ENCODE measurements around the gene PPP1R13L.
A peak's percentile ranks its signal among the peaks of the same experiment; 100 is the strongest.

PPP1R13L gene

GRCh38 chr19:45407091-45407375 lies 2.2 kb upstream of the PPP1R13L start:
- DNase-seq (ENCODE audit: low read depth in 2 of 2): no peak

- DNase-seq (ENCODE audit: low read depth in 2 of 2): peak; percentile 73 to 74
Measured at GRCh38 chr19:45406226-45407090, 1.6 kb upstream of the PPP1R13L start, which contains the start of gene POLR1G. TSS of gene POLR1G (plus strand) at chr19:45406644. CDS start at chr19:45406697, 53 bp downstream.

DNA sequence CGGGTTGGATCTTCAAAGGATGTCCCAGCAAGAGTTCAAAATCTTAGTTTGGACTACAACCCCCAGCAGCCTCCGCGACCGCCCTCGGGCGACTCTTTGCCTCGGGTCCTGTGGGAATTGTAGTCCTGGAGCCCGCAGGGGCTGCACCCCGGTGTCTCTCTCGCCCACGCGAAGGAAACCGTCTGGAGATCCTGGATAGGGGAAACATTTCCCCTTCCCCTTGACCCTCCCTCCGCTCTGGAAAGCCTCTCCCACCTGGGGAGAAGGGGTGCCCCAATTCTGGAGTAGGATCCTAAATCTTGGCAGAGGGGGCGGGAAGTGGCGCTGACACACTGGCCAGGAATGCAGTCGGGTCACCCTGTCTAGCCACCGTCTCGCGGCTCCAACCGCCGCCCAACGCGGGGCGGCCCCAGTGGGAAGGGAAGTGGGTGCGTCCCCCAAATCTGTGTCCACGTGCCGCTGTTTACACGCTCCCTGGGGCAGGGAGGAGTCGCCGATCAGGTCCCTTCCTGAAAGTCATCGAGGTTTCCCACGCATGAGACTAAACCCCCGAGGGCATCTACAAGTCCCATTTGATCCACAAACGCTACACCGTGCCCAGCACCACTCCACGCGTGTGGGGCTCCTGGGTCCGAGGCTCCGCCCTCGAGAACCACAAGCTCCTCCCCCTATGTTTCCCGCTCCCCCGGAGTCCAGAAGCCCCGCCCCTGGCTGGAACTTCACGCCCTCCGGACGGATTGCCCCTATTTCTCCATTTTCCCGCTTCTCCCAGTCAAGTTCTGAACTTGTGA lies 761 bp upstream of the PPP1R13L start:
- peak; percentile 66 to 78 for DNase-seq (ENCODE audit: low read depth in 2 of 2)

DNA sequence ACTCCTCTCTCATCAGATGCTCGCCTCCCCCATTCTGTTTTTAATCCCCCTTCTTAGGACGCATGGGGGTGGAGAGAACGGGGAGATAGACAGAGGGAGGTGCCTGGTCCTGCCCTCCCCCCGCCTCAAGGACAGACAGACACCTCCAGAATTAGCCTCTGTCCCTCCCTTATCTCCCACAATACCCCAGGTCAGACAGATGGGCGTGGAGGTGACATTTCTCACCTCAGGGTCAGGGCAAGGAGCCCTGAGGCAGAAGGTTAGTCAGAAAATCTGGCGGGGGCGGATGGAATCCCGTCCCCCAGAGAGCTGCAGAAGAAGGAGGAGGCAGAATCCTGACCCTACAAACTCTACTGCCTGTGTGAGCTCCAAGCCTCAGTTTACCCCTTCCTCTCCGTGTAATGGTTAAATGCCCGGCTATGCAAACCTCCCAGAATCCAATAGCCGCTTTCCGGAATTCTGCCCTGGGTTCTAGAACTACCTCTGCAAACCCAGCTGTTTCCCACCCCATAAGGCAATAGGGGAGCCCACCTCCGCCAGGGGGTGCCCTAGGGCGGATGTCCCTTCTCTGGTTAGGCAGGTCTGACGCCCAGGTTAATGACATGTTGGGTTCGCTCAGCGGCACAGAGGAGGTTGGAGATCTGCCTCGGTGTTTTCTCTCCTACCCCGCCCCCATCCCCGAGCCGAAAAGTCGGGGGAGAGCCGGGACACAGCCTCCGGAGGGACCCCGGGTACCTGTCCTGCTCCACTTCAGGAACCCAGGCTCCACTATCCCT lies 900 bp downstream of the PPP1R13L start:
- peak; percentile 32 to 61 for DNase-seq (ENCODE audit: low read depth in 2 of 2)

GRCh38 chr19:45403272-45403671 lies 1.6 kb downstream of the PPP1R13L start:
- DNase-seq (ENCODE audit: low read depth in 2 of 2): no peak

- DNase-seq (ENCODE audit: low read depth in 2 of 2): no peak
Measured at GRCh38 chr19:45402298-45403061, 2.4 kb downstream of the PPP1R13L start.

- no peak for DNase-seq (ENCODE audit: low read depth in 2 of 2)
Measured at GRCh38 chr19:45401815-45402214, 3.1 kb downstream of the PPP1R13L start.

DNA sequence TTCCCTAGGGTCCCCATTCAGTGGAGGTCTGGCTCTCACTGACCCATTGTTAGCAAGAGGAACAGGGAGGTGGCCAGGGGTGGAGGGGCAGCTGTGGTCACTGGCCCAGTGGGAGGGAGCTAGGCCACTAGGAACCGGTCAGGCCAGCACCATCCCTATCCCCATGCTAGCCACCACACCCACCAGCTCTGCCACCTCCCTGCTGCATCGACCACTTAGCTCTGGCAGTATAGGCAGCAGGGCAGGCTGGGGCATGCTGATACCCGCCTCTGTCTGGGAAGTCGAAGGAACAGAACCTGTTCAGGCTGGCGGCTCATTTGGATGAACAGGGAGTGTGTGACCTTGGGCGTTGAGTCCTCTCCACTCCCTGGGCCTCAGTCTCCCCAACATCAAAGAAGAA lies 4.7 kb downstream of the PPP1R13L start:
- DNase-seq (ENCODE audit: low read depth in 2 of 2): no peak

GRCh38 chr19:45395821-45396617 lies 8.8 kb downstream of the PPP1R13L start:
- DNase-seq (ENCODE audit: low read depth in 2 of 2): no peak

DNA sequence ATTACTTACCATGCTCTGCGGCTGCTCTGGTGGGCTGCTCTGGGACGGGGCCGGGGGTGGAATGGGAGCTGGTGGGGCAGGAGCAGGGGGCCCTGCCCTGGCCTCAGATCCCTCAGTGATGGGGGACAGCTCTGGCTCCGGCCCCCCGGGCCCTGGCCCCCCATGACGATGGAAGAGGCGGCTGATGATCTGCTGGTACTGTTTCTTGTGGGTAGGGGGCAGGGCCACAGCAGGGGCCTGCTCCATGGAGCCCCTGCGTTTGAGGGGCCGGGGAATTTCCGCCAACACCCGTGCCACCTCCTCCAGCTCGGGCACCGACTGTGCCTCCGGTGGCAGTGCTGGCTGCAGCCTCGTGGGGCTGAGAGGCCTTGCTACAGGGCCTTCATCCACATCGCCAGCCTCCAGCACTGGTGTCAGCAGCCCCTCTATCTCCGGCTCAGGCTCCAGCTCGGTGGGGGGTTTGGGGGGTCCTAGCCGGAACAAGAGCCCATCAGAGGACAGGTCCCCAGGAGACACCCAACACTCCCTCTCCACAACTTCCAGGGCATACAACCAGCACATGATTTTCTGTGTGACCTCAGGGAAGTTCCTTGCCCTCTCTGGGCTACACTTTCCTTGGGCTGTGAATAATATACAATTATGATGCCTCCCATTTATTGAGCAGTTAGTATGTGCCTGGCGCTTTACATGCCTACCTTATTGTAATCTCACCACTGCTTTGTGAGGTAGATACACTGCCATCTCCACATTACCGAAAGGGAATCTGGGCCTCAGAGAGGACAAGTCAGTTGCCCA lies 12.8 kb downstream of the PPP1R13L start:
- no peak for DNase-seq (ENCODE audit: low read depth in 2 of 2)

DNA sequence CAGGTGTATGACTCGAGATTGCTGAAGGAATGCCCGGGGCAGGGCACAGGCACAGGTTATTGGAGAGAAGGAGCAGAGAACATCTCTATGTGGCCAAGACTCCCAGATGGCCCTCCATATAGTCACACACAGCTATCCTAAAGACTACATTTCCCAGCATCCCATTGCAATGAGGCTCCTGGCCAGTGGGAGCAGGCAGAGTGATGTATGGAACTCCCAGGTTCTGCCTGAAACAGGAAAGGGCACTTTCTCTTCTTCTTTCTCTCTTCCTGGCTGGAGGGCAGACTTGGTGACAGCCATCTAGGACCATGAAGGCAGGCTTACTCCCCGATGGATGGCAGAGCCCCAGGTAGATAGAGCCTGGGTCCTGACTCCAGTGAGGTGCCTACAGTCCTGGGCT lies 13.5 kb downstream of the PPP1R13L start:
- DNase-seq (ENCODE audit: low read depth in 2 of 2): no peak

DNA sequence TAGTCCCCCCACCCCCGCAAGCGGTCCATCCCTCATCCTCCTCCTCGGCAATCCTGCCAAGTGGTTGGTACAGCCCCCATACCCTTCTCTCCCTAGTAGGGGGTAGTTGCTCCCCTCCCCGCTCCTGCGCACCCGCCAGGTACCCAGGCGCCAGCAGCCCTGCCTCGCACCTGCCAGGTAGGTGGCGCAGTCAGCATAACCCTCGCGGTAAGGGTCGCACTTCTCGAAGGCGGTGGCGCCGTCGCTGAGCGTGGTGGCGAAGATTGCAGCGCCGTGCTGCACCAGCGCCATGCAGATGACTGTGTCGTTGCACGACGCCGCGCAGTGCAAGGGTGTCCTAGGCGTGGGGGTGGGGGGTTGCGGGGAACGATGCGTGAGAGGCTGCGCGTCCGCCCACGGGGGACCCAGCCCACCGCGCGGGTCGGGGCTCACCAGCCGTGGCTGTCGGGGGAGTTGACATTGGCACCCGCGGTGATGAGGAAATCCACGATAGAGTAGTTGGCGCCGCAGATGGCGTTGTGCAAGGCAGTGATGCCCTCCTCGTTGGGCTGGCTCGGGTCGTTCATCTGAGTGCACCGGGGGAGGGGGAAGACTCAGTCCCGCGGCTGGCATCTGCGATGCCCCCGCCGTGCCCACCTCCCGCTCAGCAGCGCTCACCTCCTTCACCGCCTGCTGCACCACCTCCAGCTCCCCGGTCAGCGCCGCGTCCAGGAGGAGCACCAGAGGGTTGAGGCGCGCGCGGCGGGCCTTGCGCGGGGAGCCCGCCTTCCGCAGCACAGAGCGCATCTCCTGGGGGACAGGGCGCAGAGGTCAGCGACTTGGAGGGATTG lies 19.3 kb downstream of the PPP1R13L start:
- no peak for DNase-seq (ENCODE audit: low read depth in 2 of 2)

DNA sequence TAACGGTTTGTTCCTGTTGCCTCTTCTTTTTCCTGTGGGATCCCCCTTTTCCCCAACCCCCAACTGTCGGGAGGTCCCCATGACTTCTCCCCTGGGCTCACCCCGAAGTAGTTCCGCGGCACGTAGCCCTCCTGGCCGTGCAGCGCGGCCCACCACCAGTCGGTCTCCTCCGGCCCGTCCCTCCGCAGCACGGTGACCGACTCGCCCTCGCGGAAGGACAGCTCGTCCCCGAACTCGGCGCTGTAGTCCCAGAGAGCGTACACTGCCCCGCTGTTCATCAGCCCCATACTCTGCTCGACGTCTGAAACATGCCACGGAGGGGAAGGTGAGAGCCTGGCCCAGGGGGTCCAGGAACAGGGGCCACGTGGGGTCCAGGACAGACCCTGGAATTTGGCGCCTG lies 22.4 kb downstream of the PPP1R13L start:
- DNase-seq (ENCODE audit: low read depth in 2 of 2): no peak

DNA sequence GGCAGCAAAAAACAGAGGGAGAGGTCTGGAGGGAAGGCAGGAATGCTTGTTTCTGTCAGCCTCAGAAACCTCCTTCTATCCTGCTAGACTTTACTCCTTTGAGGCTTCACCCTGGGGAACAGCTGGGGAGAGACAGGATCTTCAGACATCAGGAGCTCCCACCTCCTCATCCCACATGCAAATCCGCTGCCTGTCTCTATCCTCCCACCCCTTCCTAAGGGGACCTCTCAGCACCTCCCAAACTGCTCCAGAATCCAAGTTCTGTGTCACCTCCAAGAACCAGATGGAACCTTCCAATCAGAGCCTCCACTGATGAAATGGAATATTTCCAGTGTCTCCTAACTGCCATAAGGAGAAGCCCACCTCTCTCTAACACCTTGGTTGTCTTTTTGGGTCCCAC lies 24.8 kb downstream of the PPP1R13L start:
- DNase-seq (ENCODE audit: low read depth in 2 of 2): no peak

DNA sequence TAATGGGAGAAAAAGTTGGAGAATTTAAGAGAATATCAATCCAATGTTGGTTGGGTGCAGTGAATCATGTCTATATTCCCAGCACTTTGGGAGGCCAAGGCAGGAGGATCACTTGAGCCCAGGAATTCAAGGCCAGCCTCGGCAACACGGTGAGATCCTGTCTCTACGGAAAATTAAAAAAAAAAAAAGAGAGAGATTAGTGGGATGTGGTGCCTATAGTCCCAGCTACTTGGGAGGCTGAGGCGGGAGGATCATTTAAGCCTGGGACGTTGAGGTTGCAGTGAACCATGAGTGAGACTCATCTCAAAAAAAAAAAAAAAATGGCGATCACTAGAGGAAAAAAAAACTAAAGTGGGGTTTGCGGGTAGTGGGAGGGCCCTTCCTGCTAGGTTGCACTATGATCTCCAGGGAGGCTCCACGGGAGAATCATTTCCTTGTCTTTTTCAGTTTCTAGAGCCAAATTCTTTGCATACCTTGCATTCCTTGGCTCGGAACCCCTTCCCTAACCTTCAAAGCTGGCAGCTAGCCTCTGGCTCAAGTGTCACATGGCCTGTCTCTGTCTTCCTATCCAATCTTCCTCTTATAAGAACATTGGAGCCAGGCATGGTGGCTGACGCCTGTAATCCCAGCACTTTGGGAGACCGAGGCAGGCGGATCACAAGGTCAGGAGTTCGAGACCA lies 28.7 kb downstream of the PPP1R13L start:
- DNase-seq (ENCODE audit: low read depth in 2 of 2): no peak

- peak; percentile 100 for DNase-seq (ENCODE audit: low read depth in 2 of 2)
Measured at GRCh38 chr19:45370410-45371204, 34.3 kb downstream of the PPP1R13L start, which contains the start of gene ERCC2. TSS of gene ERCC2 (minus strand) at chr19:45370573. CDS start at chr19:45370540, 33 bp downstream.

GRCh38 chr19:45368737-45369340 lies 36.0 kb downstream of the PPP1R13L start:
- no peak for DNase-seq (ENCODE audit: low read depth in 2 of 2)
